ENCODE data around the gene KCNF1. TPM values are rescaled to one million over a fixed set of nuclear protein-coding genes. Genes with fewer than 3 reads are reported as not detected.

KCNF1 gene
- total RNA-seq, 4 donors from 2014 or later = not detected

GRCh38 chr2:10905006-10905861 lies 6.5 kb upstream of the KCNF1 start:
- Histone ChIP-seq H3K9me3 (no peaks in the 10 kb centered on the region), H3K4me1 (no peaks in the 10 kb centered on the region), H3K36me3 (no peaks in the 10 kb centered on the region), H3K4me3 (no peak overlapping the region), H3K27me3 (no peaks in the 10 kb centered on the region), H3K27ac (no peak overlapping the region)
- 80% methylated on average over 9 of the region's 9 CpGs for WGBS
- peak in 1 of 2 donors; percentile 59 for DNase-seq (ENCODE audit: low spot score in 2 of 2)
- TF ChIP-seq CTCF (IDR thresholded peaks at IDR 0.05) = no peak
- TF ChIP-seq POLR2AphosphoS5 (IDR thresholded peaks at IDR 0.05) = no peak
- TF ChIP-seq POLR2A (IDR thresholded peaks at IDR 0.05) = no peak
- no peak for TF ChIP-seq EP300 (IDR thresholded peaks at IDR 0.05)

GRCh38 chr2:10905862-10906143 lies 5.9 kb upstream of the KCNF1 start:
- H3K27me3 ChIP-seq = peaks cover under 1% of the 10 kb centered on the region
- H3K9me3 ChIP-seq = no peaks in the 10 kb centered on the region
- H3K4me1 ChIP-seq = no peaks in the 10 kb centered on the region
- peak in 1 of 2 donors; percentile 55 for DNase-seq (ENCODE audit: low spot score in 2 of 2)
- WGBS = 86% methylated on average over 8 of the region's 8 CpGs
- H3K4me3 ChIP-seq = no peak overlapping the region
- no peak for TF ChIP-seq EP300 (IDR thresholded peaks at IDR 0.05)
- TF ChIP-seq POLR2AphosphoS5 (IDR thresholded peaks at IDR 0.05) = no peak
- no peak for TF ChIP-seq POLR2A (IDR thresholded peaks at IDR 0.05)
- TF ChIP-seq CTCF (IDR thresholded peaks at IDR 0.05) = no peak
- H3K36me3 ChIP-seq = no peaks in the 10 kb centered on the region
- H3K27ac ChIP-seq = no peak overlapping the region

GRCh38 chr2:10906926-10907625 lies 4.7 kb upstream of the KCNF1 start:
- peaks cover 8% of the 10 kb centered on the region for H3K4me1 ChIP-seq
- H3K4me3 ChIP-seq = no peak overlapping the region
- peaks cover 13% of the 10 kb centered on the region for H3K27me3 ChIP-seq
- TF ChIP-seq POLR2AphosphoS5 (IDR thresholded peaks at IDR 0.05) (no peak), POLR2A (IDR thresholded peaks at IDR 0.05) (no peak), CTCF (IDR thresholded peaks at IDR 0.05) (no peak), EP300 (IDR thresholded peaks at IDR 0.05) (no peak)
- DNase-seq (ENCODE audit: low spot score in 2 of 2) = peak in 1 of 2 donors; percentile 70
- no peaks in the 10 kb centered on the region for H3K9me3 ChIP-seq
- WGBS = 85% methylated on average over 14 of the region's 14 CpGs
- H3K27ac ChIP-seq = no peak overlapping the region
- H3K36me3 ChIP-seq = no peaks in the 10 kb centered on the region

- peaks cover 24% of the 10 kb centered on the region for H3K27me3 ChIP-seq
- 93% methylated on average over 4 of the region's 4 CpGs for WGBS
- H3K4me3 ChIP-seq = no peak overlapping the region
- peaks cover 10% of the 10 kb centered on the region for H3K4me1 ChIP-seq
- no peak overlapping the region for H3K27ac ChIP-seq
- TF ChIP-seq POLR2A (IDR thresholded peaks at IDR 0.05) (no peak), CTCF (IDR thresholded peaks at IDR 0.05) (no peak), POLR2AphosphoS5 (IDR thresholded peaks at IDR 0.05) (no peak), EP300 (IDR thresholded peaks at IDR 0.05) (no peak)
- no peaks in the 10 kb centered on the region for H3K36me3 ChIP-seq
- no peaks in the 10 kb centered on the region for H3K9me3 ChIP-seq
- DNase-seq (ENCODE audit: low spot score in 2 of 2) = peak in 1 of 2 donors; percentile 45
These were observed 3.5 kb upstream of the KCNF1 start for GRCh38 chr2:10908195-10908594.
